Naive thymus-derived CD8-positive, alpha-beta T cell (primary cell): ENCODE measurements around the gene PRIM2. TPM values are rescaled to one million over a fixed set of nuclear protein-coding genes. Genes with fewer than 3 reads are reported as not detected.
"Not testable (repeated sequence)": the region's sequence is repeated elsewhere in the genome, so short reads cannot be mapped to it uniquely, and the experiment has no call there.

Experiments used
- ATAC-seq, 2 donors: fragments of 150-1000 bp; cut with Tn5 transposase in 1 of 2; sonication (Bioruptor Pico), chemical (Tn5 transposase) in 1 of 2; 1 replicate in 1 of 2; 2 replicates in 1 of 2; pipeline ENCODE4 v1.10.0; 2021; ENCODE audit warnings: mild to moderate bottlenecking in 2 of 2, moderate library complexity in 2 of 2
- POLR2A ChIA-PET: fragments of 350-600 bp; sonication (Branson Sonifier 250); formaldehyde crosslinking; loops from one replicate; lab custom pipeline; 2021; ENCODE audit warnings: antibody characterized with exemption; lab: Charles Lee
- DNase-seq, 10 donors: peaks; one replicate each; pipeline versions ENCODE4 v3.0.0 to v3.0.0-alpha.2; 2020 to 2022
- H3K27ac Mint-ChIP-seq, 10 donors: one replicate each; pipeline ENCODE4 v1.8.0; 2020 to 2022; ENCODE audit warnings: mild to moderate bottlenecking in 10 of 10, mixed read lengths in 10 of 10, moderate library complexity in 4 of 10, inconsistent platforms in 1 of 10
- H3K27me3 Mint-ChIP-seq, 5 donors: one replicate each; pipeline ENCODE4 v1.8.0; 2021 to 2022; ENCODE audit warnings: mixed read lengths in 5 of 5
- H3K36me3 Mint-ChIP-seq, 3 donors: one replicate each; pipeline ENCODE4 v1.8.0; 2020 to 2022; ENCODE audit warnings: mixed read lengths in 3 of 3, mild to moderate bottlenecking in 2 of 3, inconsistent platforms in 1 of 3
- H3K4me1 Mint-ChIP-seq, 4 donors: one replicate each; pipeline ENCODE4 v1.8.0; 2021 to 2022; ENCODE audit warnings: mixed read lengths in 4 of 4
- H3K4me3 Mint-ChIP-seq, 10 donors: one replicate each; pipeline ENCODE4 v1.8.0; 2020 to 2022; ENCODE audit warnings: mild to moderate bottlenecking in 10 of 10, mixed read lengths in 10 of 10, moderate library complexity in 6 of 10, inconsistent platforms in 1 of 10
- H3K9me3 Mint-ChIP-seq, 9 donors: one replicate each; pipeline ENCODE4 v1.8.0; 2020 to 2022; ENCODE audit warnings: mixed read lengths in 9 of 9, mild to moderate bottlenecking in 3 of 9, inconsistent platforms in 1 of 9, moderate library complexity in 1 of 9
- polyA plus RNA-seq, 3 donors: library from polyadenylated mRNA; unstranded; fragments of 300-500 nt; fragmentation: Illumina TruSeq; gene quantifications; one replicate each; pipeline ENCODE4 v1.2.3, GENCODE V29; 2021
- total RNA-seq, 8 experiments: library from RNA in 2 of 8; stranded (reverse) in 2 of 8; gene quantifications; one replicate each; pipeline ENCODE4 v1.2.3 and lab custom pipeline; 2021 to 2026

Gene PRIM2
- total and polyA plus RNA-seq, 5 experiments from 2014 or later, result 8.1 to 15.1 (median 9.9) TPM

- H3K36me3 Mint-ChIP-seq, H3K27me3 Mint-ChIP-seq, ATAC-seq, DNase-seq, POLR2A ChIA-PET, H3K9me3 Mint-ChIP-seq, H3K4me3 Mint-ChIP-seq: not testable (repeated sequence)
- H3K27ac Mint-ChIP-seq, result peak overlapping the region in 2 of 10 donors; percentile 1 to 2
- H3K4me1 Mint-ChIP-seq, result peaks cover 3 to 11% (median 4%) of the 10 kb centered on the region in 4 donors
These were observed 25.9 kb downstream of the PRIM2 start for GRCh38 chr6:57343342-57343741.

- H3K9me3 Mint-ChIP-seq, DNase-seq, H3K27me3 Mint-ChIP-seq, POLR2A ChIA-PET, H3K27ac Mint-ChIP-seq, H3K36me3 Mint-ChIP-seq, H3K4me3 Mint-ChIP-seq, ATAC-seq: not testable (repeated sequence)
- H3K4me1 Mint-ChIP-seq, result peaks cover 2 to 27% (median 13%) of the 10 kb centered on the region in 4 donors
These were observed 29.3 kb downstream of the PRIM2 start for GRCh38 chr6:57346715-57347114.

- DNase-seq, ATAC-seq, H3K27me3 Mint-ChIP-seq, H3K36me3 Mint-ChIP-seq, POLR2A ChIA-PET, H3K4me3 Mint-ChIP-seq, H3K9me3 Mint-ChIP-seq: not testable (repeated sequence)
- Mint-ChIP-seq H3K27ac (peak overlapping the region in 1 of 10 donors; percentile 65), H3K4me1 (peaks cover 2 to 27% (median 13%) of the 10 kb centered on the region in 4 donors)
These were observed 30.2 kb downstream of the PRIM2 start for GRCh38 chr6:57347597-57347996.

GRCh38 chr6:57350443-57350842 lies 33.0 kb downstream of the PRIM2 start:
- H3K36me3 Mint-ChIP-seq, H3K27ac Mint-ChIP-seq, ATAC-seq, POLR2A ChIA-PET, H3K27me3 Mint-ChIP-seq, DNase-seq, H3K9me3 Mint-ChIP-seq: not testable (repeated sequence)
- Mint-ChIP-seq H3K4me3 (peak overlapping the region in 1 of 10 donors; percentile 30), H3K4me1 (peaks cover 2 to 27% (median 12%) of the 10 kb centered on the region in 4 donors)

- H3K9me3 Mint-ChIP-seq, H3K27ac Mint-ChIP-seq, ATAC-seq, POLR2A ChIA-PET, H3K36me3 Mint-ChIP-seq, DNase-seq, H3K27me3 Mint-ChIP-seq, H3K4me3 Mint-ChIP-seq: not testable (repeated sequence)
- peaks cover 2 to 21% (median 18%) of the 10 kb centered on the region in 4 donors for H3K4me1 Mint-ChIP-seq
These were observed 35.2 kb downstream of the PRIM2 start for GRCh38 chr6:57352596-57352995.

GRCh38 chr6:57358319-57358718 lies 40.9 kb downstream of the PRIM2 start:
- Mint-ChIP-seq H3K27ac (peak overlapping the region in 2 of 10 donors; percentile 12 to 48), H3K4me1 (peaks cover 6 to 15% (median 9%) of the 10 kb centered on the region in 4 donors)
- H3K27me3 Mint-ChIP-seq, H3K4me3 Mint-ChIP-seq, H3K9me3 Mint-ChIP-seq, ATAC-seq, H3K36me3 Mint-ChIP-seq, POLR2A ChIA-PET, DNase-seq: not testable (repeated sequence)

GRCh38 chr6:57359766-57360165 lies 42.3 kb downstream of the PRIM2 start:
- ATAC-seq, H3K9me3 Mint-ChIP-seq, H3K4me3 Mint-ChIP-seq, H3K36me3 Mint-ChIP-seq, DNase-seq, POLR2A ChIA-PET, H3K27ac Mint-ChIP-seq, H3K27me3 Mint-ChIP-seq: not testable (repeated sequence)
- H3K4me1 Mint-ChIP-seq, result peaks cover 7 to 15% (median 10%) of the 10 kb centered on the region in 4 donors

- ATAC-seq, H3K4me3 Mint-ChIP-seq, H3K27me3 Mint-ChIP-seq, POLR2A ChIA-PET, H3K9me3 Mint-ChIP-seq, H3K36me3 Mint-ChIP-seq, H3K27ac Mint-ChIP-seq, DNase-seq: not testable (repeated sequence)
- peaks cover 7 to 12% (median 11%) of the 10 kb centered on the region in 4 donors for H3K4me1 Mint-ChIP-seq
These were observed 44.9 kb downstream of the PRIM2 start for GRCh38 chr6:57362340-57362739.

GRCh38 chr6:57365076-57365583 lies 47.7 kb downstream of the PRIM2 start:
- H3K4me3 Mint-ChIP-seq, result not testable (repeated sequence)

GRCh38 chr6:57368965-57369731 lies 51.7 kb downstream of the PRIM2 start:
- H3K4me3 Mint-ChIP-seq, H3K27me3 Mint-ChIP-seq, DNase-seq, H3K4me1 Mint-ChIP-seq, H3K9me3 Mint-ChIP-seq, ATAC-seq, POLR2A ChIA-PET: not testable (repeated sequence)
- H3K36me3 Mint-ChIP-seq, result peaks cover 0 to 14% (median 9%) of the 10 kb centered on the region in 3 donors
- peak overlapping the region in 5 of 10 donors; percentile 13 to 69 (median 58) for H3K27ac Mint-ChIP-seq

More at GRCh38 chr6:57365076-57365583, 47.7 kb downstream of the PRIM2 start:
- ATAC-seq, H3K27ac Mint-ChIP-seq, H3K9me3 Mint-ChIP-seq, POLR2A ChIA-PET, H3K36me3 Mint-ChIP-seq, H3K27me3 Mint-ChIP-seq, DNase-seq, H3K4me1 Mint-ChIP-seq: not testable (repeated sequence)

GRCh38 chr6:57371779-57372178 lies 54.3 kb downstream of the PRIM2 start:
- H3K27ac Mint-ChIP-seq, H3K4me1 Mint-ChIP-seq, H3K4me3 Mint-ChIP-seq, H3K9me3 Mint-ChIP-seq, POLR2A ChIA-PET, H3K27me3 Mint-ChIP-seq, DNase-seq, ATAC-seq: not testable (repeated sequence)
- peaks cover 0 to 21% (median 13%) of the 10 kb centered on the region in 3 donors for H3K36me3 Mint-ChIP-seq

GRCh38 chr6:57374764-57375163 lies 57.3 kb downstream of the PRIM2 start:
- H3K9me3 Mint-ChIP-seq, DNase-seq, H3K27ac Mint-ChIP-seq, H3K4me3 Mint-ChIP-seq, POLR2A ChIA-PET, ATAC-seq, H3K27me3 Mint-ChIP-seq, H3K4me1 Mint-ChIP-seq: not testable (repeated sequence)
- peaks cover 0 to 25% (median 18%) of the 10 kb centered on the region in 3 donors for H3K36me3 Mint-ChIP-seq

- H3K4me1 Mint-ChIP-seq, DNase-seq, H3K27ac Mint-ChIP-seq, H3K9me3 Mint-ChIP-seq, ATAC-seq, H3K4me3 Mint-ChIP-seq, H3K27me3 Mint-ChIP-seq, POLR2A ChIA-PET: not testable (repeated sequence)
- peaks cover 5 to 31% (median 29%) of the 10 kb centered on the region in 3 donors for H3K36me3 Mint-ChIP-seq
These were observed 58.7 kb downstream of the PRIM2 start for GRCh38 chr6:57376083-57376482.
